ENCODE data around the gene APCDD1L. TPM values are rescaled to one million over a fixed set of nuclear protein-coding genes. Genes with fewer than 3 reads are reported as not detected.
"Not testable (repeated sequence)": the region's sequence is repeated elsewhere in the genome, so short reads cannot be mapped to it uniquely, and the experiment has no call there.

Gene APCDD1L
- total and polyA plus RNA-seq, 3 experiments from 2014 or later = not detected

- Histone ChIP-seq H3K27me3 (ENCODE audit: insufficient read depth, low read length, poor library complexity, severe bottlenecking) (no peaks in the 10 kb centered on the region), H3K4me1 (ENCODE audit: insufficient read depth, low read length) (peaks cover 15% of the 10 kb centered on the region), H3K9me3 (ENCODE audit: low read length) (no peaks in the 10 kb centered on the region), H3K36me3 (ENCODE audit: insufficient read depth, low read length) (peaks cover 6% of the 10 kb centered on the region), H3K4me3 (ENCODE audit: low read length) (no peak overlapping the region), H3K27ac (ENCODE audit: low read depth, low read length) (no peak overlapping the region)
- peaks cover 33 to 47% (median 44%) of the 10 kb centered on the region in 3 donors for H3K4me1 Mint-ChIP-seq
- ChIA-PET POLR2A (no interaction called here), CTCF (no interaction called here)
- no peaks in the 10 kb centered on the region for H3K9me3 Mint-ChIP-seq
- DNase-seq = no peak
- H3K36me3 Mint-ChIP-seq = peaks cover 0 to 35% (median 10%) of the 10 kb centered on the region in 3 donors
- no peaks in the 10 kb centered on the region for H3K27me3 Mint-ChIP-seq
- peak overlapping the region in 2 of 8 donors; percentile 33 to 44 for H3K27ac Mint-ChIP-seq
- no peak overlapping the region for H3K4me3 Mint-ChIP-seq
Observed at GRCh38 chr20:58429303-58429702, 85.9 kb downstream of the APCDD1L start.

- Histone ChIP-seq H3K9me3 (ENCODE audit: low read length) (no peaks in the 10 kb centered on the region), H3K4me1 (ENCODE audit: insufficient read depth, low read length) (peaks cover 12% of the 10 kb centered on the region), H3K27me3 (ENCODE audit: insufficient read depth, low read length, poor library complexity, severe bottlenecking) (no peaks in the 10 kb centered on the region), H3K36me3 (ENCODE audit: insufficient read depth, low read length) (peaks cover 6% of the 10 kb centered on the region), H3K4me3 (ENCODE audit: low read length) (no peak overlapping the region), H3K27ac (ENCODE audit: low read depth, low read length) (no peak overlapping the region)
- H3K4me3 Mint-ChIP-seq = no peak overlapping the region
- no peaks in the 10 kb centered on the region for H3K27me3 Mint-ChIP-seq
- POLR2A ChIA-PET = interaction anchor here (0.6 kb wide), 1 partner anchor 38 kb away, joined by 4 read pairs; no protein-coding TSS in a partner anchor
- H3K9me3 Mint-ChIP-seq = no peaks in the 10 kb centered on the region
- CTCF ChIA-PET = no interaction called here
- DNase-seq = no peak
- peak overlapping the region in 2 of 8 donors; percentile 16 to 66 for H3K27ac Mint-ChIP-seq
- peaks cover 0 to 39% (median 10%) of the 10 kb centered on the region in 3 donors for H3K36me3 Mint-ChIP-seq
- H3K4me1 Mint-ChIP-seq = peaks cover 30 to 41% (median 34%) of the 10 kb centered on the region in 3 donors
Observed at GRCh38 chr20:58428364-58428763, 86.8 kb downstream of the APCDD1L start.

- H3K27me3 Mint-ChIP-seq; H3K9me3 ChIP-seq (ENCODE audit: low read length); H3K27me3 ChIP-seq (ENCODE audit: insufficient read depth, low read length, poor library complexity, severe bottlenecking); H3K27ac Mint-ChIP-seq; H3K27ac ChIP-seq (ENCODE audit: low read depth, low read length); DNase-seq; H3K4me1 ChIP-seq (ENCODE audit: insufficient read depth, low read length); CTCF ChIA-PET; POLR2A ChIA-PET; H3K9me3 Mint-ChIP-seq; H3K4me3 ChIP-seq (ENCODE audit: low read length); H3K36me3 ChIP-seq (ENCODE audit: insufficient read depth, low read length); H3K4me3 Mint-ChIP-seq: not testable (repeated sequence)
- Mint-ChIP-seq H3K36me3 (peaks cover 0 to 39% (median 8%) of the 10 kb centered on the region in 3 donors), H3K4me1 (peaks cover 22 to 33% (median 26%) of the 10 kb centered on the region in 3 donors)
Observed at GRCh38 chr20:58427571-58427970, 87.6 kb downstream of the APCDD1L start.

- Mint-ChIP-seq H3K27me3 (no peaks in the 10 kb centered on the region), H3K4me3 (no peak overlapping the region), H3K4me1 (peaks cover 12 to 21% (median 13%) of the 10 kb centered on the region in 3 donors), H3K36me3 (peaks cover 0 to 54% (median 8%) of the 10 kb centered on the region in 3 donors), H3K27ac (peak overlapping the region in 4 of 8 donors; percentile 22 to 94 (median 55)), H3K9me3 (no peaks in the 10 kb centered on the region)
- Histone ChIP-seq H3K36me3 (ENCODE audit: insufficient read depth, low read length) (peaks cover 15% of the 10 kb centered on the region), H3K27me3 (ENCODE audit: insufficient read depth, low read length, poor library complexity, severe bottlenecking) (no peaks in the 10 kb centered on the region), H3K4me1 (ENCODE audit: insufficient read depth, low read length) (no peaks in the 10 kb centered on the region), H3K9me3 (ENCODE audit: low read length) (no peaks in the 10 kb centered on the region), H3K4me3 (ENCODE audit: low read length) (no peak overlapping the region), H3K27ac (ENCODE audit: low read depth, low read length) (no peak overlapping the region)
- ChIA-PET CTCF (no interaction called here), POLR2A (no interaction called here)
- DNase-seq = no peak
Observed at GRCh38 chr20:58424218-58424969, 90.8 kb downstream of the APCDD1L start.

GRCh38 chr20:58421497-58421850, 93.7 kb downstream of the APCDD1L start:
- H3K36me3 Mint-ChIP-seq = peaks cover 0 to 68% (median 12%) of the 10 kb centered on the region in 3 donors
- Histone ChIP-seq H3K27ac (ENCODE audit: low read depth, low read length) (no peak overlapping the region), H3K9me3 (ENCODE audit: low read length) (no peaks in the 10 kb centered on the region), H3K36me3 (ENCODE audit: insufficient read depth, low read length) (peaks cover 15% of the 10 kb centered on the region), H3K4me1 (ENCODE audit: insufficient read depth, low read length) (peaks cover 7% of the 10 kb centered on the region), H3K4me3 (ENCODE audit: low read length) (no peak overlapping the region), H3K27me3 (ENCODE audit: insufficient read depth, low read length, poor library complexity, severe bottlenecking) (no peaks in the 10 kb centered on the region)
- ChIA-PET POLR2A (interaction anchor here (0.6 kb wide), 1 partner anchor 223 kb away, joined by 6 read pairs; no protein-coding TSS in a partner anchor), CTCF (interaction anchor here (1.9 kb wide), 1 partner anchor 32 kb away, joined by 4 read pairs; the partner anchor contains the start of gene VAPB)
- peak overlapping the region in 6 of 8 donors; percentile 11 to 82 (median 31) for H3K27ac Mint-ChIP-seq
- H3K9me3 Mint-ChIP-seq = no peaks in the 10 kb centered on the region
- H3K4me3 Mint-ChIP-seq = no peak overlapping the region
- DNase-seq = no peak
- no peaks in the 10 kb centered on the region for H3K27me3 Mint-ChIP-seq
- H3K4me1 Mint-ChIP-seq = peaks cover 23 to 48% (median 31%) of the 10 kb centered on the region in 3 donors

- Mint-ChIP-seq H3K27ac (peak overlapping the region in 5 of 8 donors; percentile 17 to 82 (median 44)), H3K27me3 (no peaks in the 10 kb centered on the region), H3K4me1 (peaks cover 28 to 54% (median 37%) of the 10 kb centered on the region in 3 donors), H3K9me3 (no peaks in the 10 kb centered on the region), H3K4me3 (no peak overlapping the region), H3K36me3 (peaks cover 0 to 70% (median 12%) of the 10 kb centered on the region in 3 donors)
- Histone ChIP-seq H3K4me1 (ENCODE audit: insufficient read depth, low read length) (peaks cover 12% of the 10 kb centered on the region), H3K9me3 (ENCODE audit: low read length) (no peaks in the 10 kb centered on the region), H3K27me3 (ENCODE audit: insufficient read depth, low read length, poor library complexity, severe bottlenecking) (no peaks in the 10 kb centered on the region), H3K36me3 (ENCODE audit: insufficient read depth, low read length) (peaks cover 15% of the 10 kb centered on the region), H3K27ac (ENCODE audit: low read depth, low read length) (no peak overlapping the region), H3K4me3 (ENCODE audit: low read length) (no peak overlapping the region)
- ChIA-PET CTCF (interaction anchor here (1.9 kb wide), 1 partner anchor 32 kb away, joined by 4 read pairs; the partner anchor contains the start of gene VAPB), POLR2A (interaction anchor here (0.6 kb wide), 1 partner anchor 224 kb away, joined by 6 read pairs; no protein-coding TSS in a partner anchor)
- no peak for DNase-seq
Observed at GRCh38 chr20:58420798-58421496, 94.3 kb downstream of the APCDD1L start.

GRCh38 chr20:58418949-58419748, 96.0 kb downstream of the APCDD1L start:
- Histone ChIP-seq H3K27ac (ENCODE audit: low read depth, low read length) (no peak overlapping the region), H3K27me3 (ENCODE audit: insufficient read depth, low read length, poor library complexity, severe bottlenecking) (no peaks in the 10 kb centered on the region), H3K4me1 (ENCODE audit: insufficient read depth, low read length) (peaks cover 12% of the 10 kb centered on the region), H3K36me3 (ENCODE audit: insufficient read depth, low read length) (peaks cover 15% of the 10 kb centered on the region), H3K4me3 (ENCODE audit: low read length) (no peak overlapping the region), H3K9me3 (ENCODE audit: low read length) (no peaks in the 10 kb centered on the region)
- Mint-ChIP-seq H3K4me1 (peaks cover 31 to 53% (median 42%) of the 10 kb centered on the region in 3 donors), H3K9me3 (peaks cover 0 to 2% (median 0%) of the 10 kb centered on the region in 5 donors), H3K4me3 (no peak overlapping the region), H3K36me3 (peaks cover 3 to 66% (median 14%) of the 10 kb centered on the region in 3 donors), H3K27ac (peak overlapping the region in 5 of 8 donors; percentile 56 to 79 (median 59)), H3K27me3 (no peaks in the 10 kb centered on the region)
- no peak for DNase-seq
- ChIA-PET POLR2A (interaction anchor here (1.0 kb wide), 1 partner anchor 11 kb away, joined by 3 read pairs; no protein-coding TSS in a partner anchor), CTCF (no interaction called here)
